ENCODE measurements around the gene MGAT5B. TPM values are rescaled to one million over a fixed set of nuclear protein-coding genes. Genes with fewer than 3 reads are reported as not detected.

MGAT5B gene
- total RNA-seq, 4 donors from 2014 or later: 0.59 to 3.3 (median 1.5) TPM; not detected in 1

- intact Hi-C loops (cut with DNase I; ENCODE audit: low total_unique reads): no loop called here
- no peaks in the 10 kb centered on the region for H3K4me1 ChIP-seq
- no peak for TF ChIP-seq CTCF (IDR thresholded peaks at IDR 0.05)
- TF ChIP-seq POLR2A (IDR thresholded peaks at IDR 0.05): no peak
- H3K27ac ChIP-seq: no peak overlapping the region
- no peak for DNase-seq
- no peaks in the 10 kb centered on the region for H3K27me3 ChIP-seq
- H3K36me3 ChIP-seq: no peaks in the 10 kb centered on the region
- no peak overlapping the region for H3K4me3 ChIP-seq
- no peaks in the 10 kb centered on the region for H3K9me3 ChIP-seq
Measured at GRCh38 chr17:76982408-76983074, 114.3 kb downstream of the MGAT5B start.

DNA sequence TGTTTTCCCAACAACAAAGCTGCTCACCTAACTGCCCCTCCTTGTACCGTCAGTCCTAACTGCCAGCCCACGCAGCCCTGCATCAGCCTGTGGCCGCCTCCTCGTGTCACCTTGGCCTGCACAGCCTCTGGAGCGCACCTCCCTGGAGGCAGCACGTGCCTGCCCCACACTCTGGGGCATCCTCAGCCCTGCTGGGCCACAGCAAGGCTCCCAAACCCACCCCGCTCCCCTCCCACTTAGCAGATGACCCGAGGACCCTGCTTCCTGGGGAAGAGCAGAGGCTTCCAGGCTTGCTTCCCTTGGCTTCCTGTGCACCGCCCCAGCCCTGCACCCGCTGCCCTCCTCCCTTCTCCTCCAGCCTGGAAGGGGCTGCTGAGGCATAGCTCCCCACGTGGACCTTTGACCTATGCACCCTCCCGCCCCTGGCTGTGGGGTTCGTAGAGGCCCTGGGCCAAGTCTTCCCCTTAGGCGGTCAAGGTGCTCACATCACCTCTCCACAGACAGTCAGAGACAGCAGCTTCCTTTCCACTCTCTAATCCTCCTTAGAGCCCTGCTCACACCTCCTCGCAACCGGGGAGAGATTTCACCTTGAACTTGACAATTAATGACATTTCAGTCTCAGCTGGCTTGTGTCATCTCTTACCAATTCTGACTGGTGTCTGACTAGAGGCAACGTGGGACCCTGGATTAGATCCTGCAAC, 115.0 kb downstream of the MGAT5B start:
- no peaks in the 10 kb centered on the region for H3K4me1 ChIP-seq
- H3K4me3 ChIP-seq: no peak overlapping the region
- no peak overlapping the region for H3K27ac ChIP-seq
- DNase-seq: no peak
- H3K9me3 ChIP-seq: no peaks in the 10 kb centered on the region
- H3K36me3 ChIP-seq: no peaks in the 10 kb centered on the region
- TF ChIP-seq POLR2A (IDR thresholded peaks at IDR 0.05) (no peak), CTCF (IDR thresholded peaks at IDR 0.05) (no peak)
- intact Hi-C loops (cut with DNase I; ENCODE audit: low total_unique reads): no loop called here
- H3K27me3 ChIP-seq: no peaks in the 10 kb centered on the region

- no peaks in the 10 kb centered on the region for H3K9me3 ChIP-seq
- no peaks in the 10 kb centered on the region for H3K36me3 ChIP-seq
- intact Hi-C loops (cut with DNase I; ENCODE audit: low total_unique reads): no loop called here
- H3K4me3 ChIP-seq: no peak overlapping the region
- no peak overlapping the region for H3K27ac ChIP-seq
- no peak for DNase-seq
- TF ChIP-seq POLR2A (IDR thresholded peaks at IDR 0.05): no peak
- no peak for TF ChIP-seq CTCF (IDR thresholded peaks at IDR 0.05)
- H3K27me3 ChIP-seq: no peaks in the 10 kb centered on the region
- H3K4me1 ChIP-seq: no peaks in the 10 kb centered on the region
Measured at GRCh38 chr17:76986365-76986764, 118.2 kb downstream of the MGAT5B start.

DNA sequence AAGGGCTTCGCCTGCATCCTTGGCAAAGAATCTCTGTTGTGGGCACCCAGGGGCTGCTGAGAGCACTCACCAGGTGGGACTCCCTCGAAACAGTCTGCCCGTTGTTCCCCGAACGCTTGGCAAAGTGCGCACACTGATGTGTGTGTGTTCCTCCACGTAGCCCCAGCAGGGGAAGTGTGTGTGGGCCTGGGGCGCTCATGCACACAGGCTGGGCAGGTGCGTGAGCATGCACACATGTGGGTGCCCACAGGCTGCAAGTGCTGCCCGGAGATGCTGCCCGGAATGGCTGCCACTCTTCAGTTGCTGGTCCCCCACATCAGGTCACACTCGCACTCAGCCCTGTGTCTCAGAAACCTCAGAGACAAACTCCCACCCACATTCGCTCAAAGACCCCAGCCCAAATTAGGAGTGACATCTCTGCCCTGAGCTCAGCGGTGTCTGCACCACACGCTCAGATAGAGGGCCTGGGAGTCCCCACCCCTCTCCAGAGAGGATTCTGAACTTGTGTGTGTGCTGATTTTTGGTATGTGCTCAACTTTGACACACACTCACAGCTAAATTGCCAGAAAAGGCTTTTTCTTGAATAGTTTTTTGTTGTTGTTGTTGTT, 119.4 kb downstream of the MGAT5B start:
- no peak overlapping the region for H3K27ac ChIP-seq
- H3K9me3 ChIP-seq: no peaks in the 10 kb centered on the region
- H3K36me3 ChIP-seq: no peaks in the 10 kb centered on the region
- H3K27me3 ChIP-seq: no peaks in the 10 kb centered on the region
- H3K4me3 ChIP-seq: no peak overlapping the region
- DNase-seq: no peak
- intact Hi-C loops (cut with DNase I; ENCODE audit: low total_unique reads): no loop called here
- no peaks in the 10 kb centered on the region for H3K4me1 ChIP-seq
- TF ChIP-seq POLR2A (IDR thresholded peaks at IDR 0.05) (no peak), CTCF (IDR thresholded peaks at IDR 0.05) (no peak)

DNA sequence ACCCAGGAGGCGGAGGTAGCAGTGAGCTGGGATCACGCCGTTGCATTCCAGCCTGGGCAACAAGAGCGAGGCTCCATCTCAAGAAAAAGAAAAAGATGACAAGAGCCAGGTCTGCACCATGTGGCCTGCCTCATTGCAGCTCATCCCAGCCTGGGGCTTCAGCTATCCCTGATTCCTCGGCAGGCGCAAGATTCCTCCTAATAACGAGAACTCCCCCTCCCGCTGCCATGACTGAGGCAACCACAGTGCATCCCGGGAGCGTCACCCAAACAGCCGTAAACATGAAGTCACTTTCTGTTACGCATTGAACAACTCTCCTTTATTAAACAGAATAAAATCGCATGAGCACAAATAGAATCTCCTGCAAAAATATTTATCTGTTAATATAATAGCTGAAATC, 120.6 kb downstream of the MGAT5B start:
- Histone ChIP-seq H3K4me3 (no peak overlapping the region), H3K9me3 (no peaks in the 10 kb centered on the region), H3K36me3 (no peaks in the 10 kb centered on the region), H3K4me1 (no peaks in the 10 kb centered on the region), H3K27me3 (no peaks in the 10 kb centered on the region), H3K27ac (no peak overlapping the region)
- intact Hi-C loops (cut with DNase I; ENCODE audit: low total_unique reads): no loop called here
- DNase-seq: no peak
- no peak for TF ChIP-seq POLR2A (IDR thresholded peaks at IDR 0.05)
- no peak for TF ChIP-seq CTCF (IDR thresholded peaks at IDR 0.05)
